ENCODE data around the gene CRLF1. TPM values are rescaled to one million over a fixed set of nuclear protein-coding genes. Genes with fewer than 3 reads are reported as not detected.

The CRLF1 gene
- total and polyA plus RNA-seq, 2 of the 8 experiments (the other 6 are each of a cell fraction or from before 2014, with no cell fraction given): 7.2 to 10.3 TPM

GRCh38 chr19:18620311-18620710 lies 13.7 kb upstream of the CRLF1 start:
- H3K27ac ChIP-seq (ENCODE audit: low read depth, low read length): no peak overlapping the region
- DNase-seq (ENCODE audit: low read depth in 1 of 2, low spot score in 2 of 2) (no peak), FAIRE-seq (no peak)
- no peak overlapping the region for H2BK20ac ChIP-seq (ENCODE audit: low read length)
- no peak overlapping the region for H2BK5ac ChIP-seq (ENCODE audit: low read depth, low read length)
- H3K18ac ChIP-seq (ENCODE audit: extremely low read depth, low read length): no peak overlapping the region
- H3K9ac ChIP-seq (replicated peaks in 1 of 4; ENCODE audit: extremely low read depth in 1 of 4, low read depth in 3 of 4, low read length in 3 of 4): no peak overlapping the region
- no peak overlapping the region for H3K14ac ChIP-seq (ENCODE audit: insufficient read length)
- H2AK5ac ChIP-seq (ENCODE audit: low read depth, low read length): no peak overlapping the region
- no peak overlapping the region; the same call in 1 of the 2 replicates for H4K8ac ChIP-seq (ENCODE audit: extremely low read depth, insufficient read depth, low read length)
- no peaks in the 10 kb centered on the region for H3K23me2 ChIP-seq (ENCODE audit: low read depth, low read length)
- POLR2A ChIA-PET (ENCODE audit: partially characterized antibody): no interaction called here
- H2AFZ ChIP-seq (ENCODE audit: low read length): no peak overlapping the region
- WGBS, 2 experiments (ENCODE audit: extremely low coverage in 1 of 2, insufficient coverage in 1 of 2, insufficient read length in 1 of 2, insufficient replicate concordance in 2 of 2, low coverage in 1 of 2, low lambda C conversion rate in 2 of 2, missing lambda C conversion rate in 1 of 2): 85% methylated on average over 6 of the region's 10 CpGs; no CpG with 5 or more reads in 1 of the 2 experiments
- H3K4me3 ChIP-seq (ENCODE audit: extremely low read depth in 1 of 4, insufficient read depth in 2 of 4, low read depth in 3 of 4, low read length in 4 of 4): no peak overlapping the region
- H2BK120ac ChIP-seq (replicated peaks; ENCODE audit: low read depth, low read length): no peak overlapping the region
- no peak overlapping the region for H4K5ac ChIP-seq (ENCODE audit: insufficient read length, low read depth, low read length)
- H3K27me3 ChIP-seq (replicated peaks in 1 of 4; ENCODE audit: control insufficient read depth in 3 of 4, extremely low read depth in 1 of 4, insufficient read depth in 3 of 4, low read length in 3 of 4): peaks cover 0 to 4% (median under 1%) of the 10 kb centered on the region in 4 experiments; a peak in 3 of 7 replicates
- no peaks in the 10 kb centered on the region for H3K36me3 ChIP-seq (ENCODE audit: control insufficient read depth in 2 of 4, insufficient read depth in 4 of 4, low read length in 3 of 4)
- peaks cover 0 to 2% of the 10 kb centered on the region in 2 experiments for H4K20me1 ChIP-seq (replicated peaks in 1 of 2; ENCODE audit: control insufficient read depth in 1 of 2, insufficient read depth in 2 of 2, low read length in 2 of 2)
- H2BK15ac ChIP-seq (ENCODE audit: low read length): no peak overlapping the region
- H3K23ac ChIP-seq (ENCODE audit: insufficient read length): no peak overlapping the region
- no peak overlapping the region for H2BK12ac ChIP-seq (ENCODE audit: low read depth, low read length)
- CTCF ChIA-PET (ENCODE audit: partially characterized antibody): interaction anchor here (1.0 to 2.3 kb wide), 6 partner anchors 9 to 200 kb away, joined by 3 to 7 read pairs (median 6); no protein-coding TSS in a partner anchor
- no peaks in the 10 kb centered on the region for H3K79me2 ChIP-seq (ENCODE audit: control insufficient read depth in 1 of 2, insufficient read depth in 2 of 2, low read length in 2 of 2)
- no peak overlapping the region for H3K56ac ChIP-seq (replicated peaks; ENCODE audit: insufficient read length, low read depth, low read length)
- H3K4ac ChIP-seq (replicated peaks; ENCODE audit: insufficient read length, low read depth, low read length): no peak overlapping the region
- H3K9me3 ChIP-seq (ENCODE audit: insufficient read depth in 2 of 2, low read depth in 1 of 2, low read length in 1 of 2): no peaks in the 10 kb centered on the region
- H3K4me2 ChIP-seq (ENCODE audit: insufficient read depth in 1 of 2, low read depth in 2 of 2, low read length in 2 of 2): no peak overlapping the region
- no peak overlapping the region for H4K91ac ChIP-seq (replicated peaks; ENCODE audit: insufficient read length, low read length)
- TF ChIP-seq SRF (IDR thresholded peaks at IDR 0.05; ENCODE audit: low read depth, low read length): no peak
- no peak for TF ChIP-seq KDM5A (IDR thresholded peaks at IDR 0.05; ENCODE audit: low read length)
- no peak for TF ChIP-seq ATF3 (IDR thresholded peaks at IDR 0.05; ENCODE audit: insufficient read depth, low read depth, low read length)
- no peak for TF ChIP-seq POU5F1 (IDR thresholded peaks at IDR 0.05; ENCODE audit: low read depth, low read length)
- no peaks in the 10 kb centered on the region for H3K4me1 ChIP-seq (replicated peaks in 1 of 4; ENCODE audit: control insufficient read depth in 3 of 4, insufficient read depth in 4 of 4, low read length in 3 of 4)
- H3K79me1 ChIP-seq (ENCODE audit: low read depth, low read length): no peaks in the 10 kb centered on the region

All from H1 (cell line).